Cardiac muscle cell (in vitro differentiated cells and primary cell): Measurements from ENCODE around the gene MRPS12. TPM values are rescaled to one million over a fixed set of nuclear protein-coding genes. Genes with fewer than 3 reads are reported as not detected.
A peak's percentile ranks its signal among the peaks of the same experiment; 100 is the strongest.

Experiments used
- DNase-seq, 2 donors: peaks; one replicate each; pipeline versions ENCODE4 v3.0.0 to v3.0.0-alpha.2; 2010 to 2017; ENCODE audit warnings: low read depth in 1 of 2, low spot score in 1 of 2
- H3K27ac ChIP-seq: fragments of 200-600 bp; sonication (generic); 2 replicates; pipeline ENCODE4 v1.5.1; 2016
- H3K27me3 ChIP-seq: fragments of 200-600 bp; sonication (generic); 2 replicates; pipeline ENCODE4 v1.6.0; 2016; ENCODE audit warnings: control low read depth
- H3K36me3 ChIP-seq: fragments of 200-600 bp; sonication (generic); 2 replicates; pipeline ENCODE4 v1.5.1; 2016; ENCODE audit warnings: control low read depth
- H3K4me1 ChIP-seq: fragments of 200-600 bp; sonication (generic); 2 replicates; pipeline ENCODE4 v1.8.1; 2017; ENCODE audit warnings: low read depth, mild to moderate bottlenecking, mixed run types
- H3K4me3 ChIP-seq: fragments of 200-600 bp; sonication (generic); 2 replicates; pipeline ENCODE4 v1.5.1; 2016; ENCODE audit warnings: mild to moderate bottlenecking
- H3K9me3 ChIP-seq: fragments of 200-600 bp; sonication (generic); 2 replicates; pipeline ENCODE4 v1.5.1; 2017; ENCODE audit warnings: low read depth, mild to moderate bottlenecking, control low read depth
- polyA plus RNA-seq: library from polyadenylated mRNA; unstranded; fragments of >200 nt; fragmentation: Nextera tagmentation; extraction: Ambion mirVana; gene quantifications from 2 replicates; pipeline ENCODE4 v1.2.1, GENCODE V29; 2016
- total RNA-seq: library from RNA; depleted of rRNA; stranded (reverse); fragments of >200 nt; gene quantifications from 2 replicates; pipeline ENCODE4 v1.2.3, GENCODE V29; 2016
- TF ChIP-seq, protein P1 (sequence below): IDR thresholded peaks from 2 replicates; pipeline ENCODE4 v1.5.1; 2012; ENCODE audit warnings: low read depth, mild to moderate bottlenecking, low read length

MRPS12 gene
- total and polyA plus RNA-seq, 2 experiments from 2014 or later = 52.0 to 72.2 TPM

DNA sequence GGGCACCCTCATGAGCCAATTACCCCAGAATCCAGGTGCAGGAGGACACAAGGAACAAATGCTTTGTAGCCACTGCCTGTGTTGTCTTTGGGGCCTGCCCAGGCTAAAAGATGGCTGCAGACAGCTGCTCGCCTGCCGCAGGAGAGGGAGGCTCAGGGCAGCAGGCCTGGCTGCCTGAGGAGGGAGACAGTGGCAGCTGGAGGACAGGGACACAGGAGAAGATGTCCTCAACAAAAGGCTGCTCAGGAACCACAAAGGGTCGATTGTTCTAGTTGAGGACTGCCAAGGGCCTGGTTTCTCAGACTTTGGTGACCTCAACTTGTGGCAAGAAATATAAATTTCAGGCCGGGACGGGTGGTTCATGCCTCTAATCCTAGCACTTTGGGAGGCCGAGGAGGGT lies 39.0 kb upstream of the MRPS12 start:
- H3K27me3 ChIP-seq = peaks cover 6% of the 10 kb centered on the region
- no peaks in the 10 kb centered on the region for H3K9me3 ChIP-seq
- H3K36me3 ChIP-seq = no peaks in the 10 kb centered on the region
- DNase-seq = no peak
- no peak overlapping the region for H3K4me3 ChIP-seq
- no peak overlapping the region for H3K27ac ChIP-seq
- TF ChIP-seq, protein P1, sequence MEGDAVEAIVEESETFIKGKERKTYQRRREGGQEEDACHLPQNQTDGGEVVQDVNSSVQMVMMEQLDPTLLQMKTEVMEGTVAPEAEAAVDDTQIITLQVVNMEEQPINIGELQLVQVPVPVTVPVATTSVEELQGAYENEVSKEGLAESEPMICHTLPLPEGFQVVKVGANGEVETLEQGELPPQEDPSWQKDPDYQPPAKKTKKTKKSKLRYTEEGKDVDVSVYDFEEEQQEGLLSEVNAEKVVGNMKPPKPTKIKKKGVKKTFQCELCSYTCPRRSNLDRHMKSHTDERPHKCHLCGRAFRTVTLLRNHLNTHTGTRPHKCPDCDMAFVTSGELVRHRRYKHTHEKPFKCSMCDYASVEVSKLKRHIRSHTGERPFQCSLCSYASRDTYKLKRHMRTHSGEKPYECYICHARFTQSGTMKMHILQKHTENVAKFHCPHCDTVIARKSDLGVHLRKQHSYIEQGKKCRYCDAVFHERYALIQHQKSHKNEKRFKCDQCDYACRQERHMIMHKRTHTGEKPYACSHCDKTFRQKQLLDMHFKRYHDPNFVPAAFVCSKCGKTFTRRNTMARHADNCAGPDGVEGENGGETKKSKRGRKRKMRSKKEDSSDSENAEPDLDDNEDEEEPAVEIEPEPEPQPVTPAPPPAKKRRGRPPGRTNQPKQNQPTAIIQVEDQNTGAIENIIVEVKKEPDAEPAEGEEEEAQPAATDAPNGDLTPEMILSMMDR = no peak
- no peaks in the 10 kb centered on the region for H3K4me1 ChIP-seq

DNA sequence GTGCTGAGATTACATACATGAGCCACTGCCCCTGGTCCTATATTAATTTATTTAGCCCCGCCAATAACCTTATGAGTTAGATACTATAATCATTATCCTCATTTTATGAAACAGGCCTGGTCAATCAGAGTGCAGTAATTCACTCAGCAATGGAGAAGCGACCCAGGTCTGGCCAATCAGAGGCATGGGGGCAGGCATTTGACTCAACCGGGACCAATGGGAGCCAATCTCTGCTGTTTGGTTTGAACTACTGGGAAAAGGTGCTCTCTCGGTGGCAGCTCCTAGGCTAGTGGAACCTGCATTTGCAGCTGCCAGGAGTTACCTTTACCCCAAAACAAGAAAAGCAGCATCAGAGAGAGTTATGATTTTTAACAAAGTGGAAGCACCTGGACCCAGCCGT lies 37.9 kb upstream of the MRPS12 start:
- DNase-seq = no peak
- TF ChIP-seq, protein P1 = no peak

DNA sequence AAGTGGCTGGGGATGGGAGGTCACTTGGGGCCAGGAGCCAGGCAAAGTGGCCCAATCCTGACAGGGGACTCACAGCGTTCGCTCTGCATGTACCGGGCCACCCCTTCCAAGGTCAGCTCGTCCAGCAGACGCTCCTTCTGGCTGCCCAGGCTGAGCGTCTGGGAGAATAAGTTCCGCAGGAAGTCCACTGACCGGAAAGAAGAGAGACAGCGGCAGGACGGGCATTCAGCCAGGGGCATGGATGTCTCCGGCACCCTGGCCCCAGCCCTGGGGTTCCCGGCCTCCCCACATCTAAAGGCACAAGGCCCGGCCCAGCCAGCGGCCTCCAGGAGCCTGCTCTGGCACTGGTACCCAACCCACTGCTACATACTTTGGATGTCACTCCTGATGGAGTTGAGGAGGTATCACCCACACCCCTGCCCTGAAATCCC lies 37.4 kb upstream of the MRPS12 start:
- Histone ChIP-seq H3K9me3 (no peaks in the 10 kb centered on the region), H3K36me3 (no peaks in the 10 kb centered on the region), H3K27ac (no peak overlapping the region), H3K27me3 (peaks cover 19% of the 10 kb centered on the region), H3K4me1 (no peaks in the 10 kb centered on the region), H3K4me3 (no peak overlapping the region)
- TF ChIP-seq, protein P1 = no peak
- no peak for DNase-seq

More for the DNA sequence above, 37.9 kb upstream of the MRPS12 start:
- no peak overlapping the region for H3K4me3 ChIP-seq
- no peaks in the 10 kb centered on the region for H3K36me3 ChIP-seq
- H3K27me3 ChIP-seq = peaks cover 14% of the 10 kb centered on the region
- H3K4me1 ChIP-seq = no peaks in the 10 kb centered on the region
- H3K27ac ChIP-seq = no peak overlapping the region
- no peaks in the 10 kb centered on the region for H3K9me3 ChIP-seq

DNA sequence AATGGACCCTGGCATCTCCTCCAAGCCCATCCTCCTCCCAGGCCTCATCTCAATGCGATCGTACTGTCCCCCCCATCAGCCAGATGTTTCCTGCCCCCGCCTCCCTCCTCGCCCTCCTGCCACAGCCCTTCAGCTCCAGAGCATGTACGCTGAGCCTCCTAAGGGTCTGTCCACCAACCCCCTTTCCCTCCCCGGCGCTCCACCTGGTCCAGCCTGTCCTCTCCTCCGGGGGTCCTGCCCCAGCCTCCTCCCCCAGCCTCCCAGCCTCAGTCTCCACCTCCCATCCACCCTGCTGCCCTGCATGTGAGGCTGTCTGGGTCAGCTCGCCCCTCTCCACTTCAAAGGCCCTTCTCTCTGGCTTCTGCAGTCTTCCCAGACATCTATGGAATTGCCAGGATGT lies 35.8 kb upstream of the MRPS12 start:
- no peak overlapping the region for H3K4me3 ChIP-seq
- H3K27ac ChIP-seq = no peak overlapping the region
- H3K4me1 ChIP-seq = no peaks in the 10 kb centered on the region
- DNase-seq = no peak
- TF ChIP-seq, protein P1 = no peak
- peaks cover 22% of the 10 kb centered on the region for H3K27me3 ChIP-seq
- H3K36me3 ChIP-seq = no peaks in the 10 kb centered on the region
- no peaks in the 10 kb centered on the region for H3K9me3 ChIP-seq

DNA sequence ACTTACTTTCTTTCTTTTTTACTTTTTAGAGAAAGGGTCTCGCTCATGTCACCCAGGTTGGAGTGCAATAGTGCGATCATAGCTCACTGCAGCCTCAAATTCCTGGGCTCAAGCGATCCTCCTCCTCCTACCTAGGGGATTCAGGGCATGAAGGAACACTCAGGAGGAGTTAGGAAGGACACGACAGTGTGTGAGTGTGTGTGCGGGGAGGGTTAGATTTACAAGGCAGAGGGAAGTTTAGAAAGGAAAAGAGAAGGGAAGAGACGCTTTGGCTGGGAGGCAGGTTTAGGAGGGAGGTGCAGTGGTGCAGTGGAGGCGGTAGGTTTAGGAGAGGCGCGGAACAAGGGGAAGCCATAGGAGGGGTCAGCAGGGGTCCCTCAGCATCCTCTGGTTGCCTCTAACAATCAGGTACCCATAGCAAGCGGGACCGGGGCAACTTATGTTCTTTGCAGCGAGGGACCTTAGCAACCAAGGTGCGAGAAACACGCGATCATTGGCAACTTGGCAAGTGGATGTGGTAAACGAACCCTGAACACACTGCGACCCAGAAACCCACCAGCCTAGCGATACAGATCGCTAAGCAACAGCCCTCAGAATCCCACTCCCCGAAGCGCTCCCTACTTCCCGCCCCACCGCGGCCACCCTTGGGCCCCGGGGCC lies 31.8 kb upstream of the MRPS12 start:
- Histone ChIP-seq H3K4me1 (no peaks in the 10 kb centered on the region), H3K9me3 (no peaks in the 10 kb centered on the region), H3K36me3 (no peaks in the 10 kb centered on the region), H3K27me3 (peaks cover 22% of the 10 kb centered on the region), H3K4me3 (peak overlapping the region; percentile 38), H3K27ac (no peak overlapping the region)
- TF ChIP-seq, protein P1 = no peak
- peak; percentile 18 to 19 for DNase-seq
